HG03280 (cell line): ENCODE results near the gene CEP164.

Experiments
- ATAC-seq: cut with Tn5 transposase; IDR thresholded peaks from one replicate; pipeline ENCODE4 v1.9.1; 2021; ENCODE audit warnings: mild to moderate bottlenecking, moderate library complexity; ENCODE audit not compliant: unreplicated experiment

Gene CEP164

DNA sequence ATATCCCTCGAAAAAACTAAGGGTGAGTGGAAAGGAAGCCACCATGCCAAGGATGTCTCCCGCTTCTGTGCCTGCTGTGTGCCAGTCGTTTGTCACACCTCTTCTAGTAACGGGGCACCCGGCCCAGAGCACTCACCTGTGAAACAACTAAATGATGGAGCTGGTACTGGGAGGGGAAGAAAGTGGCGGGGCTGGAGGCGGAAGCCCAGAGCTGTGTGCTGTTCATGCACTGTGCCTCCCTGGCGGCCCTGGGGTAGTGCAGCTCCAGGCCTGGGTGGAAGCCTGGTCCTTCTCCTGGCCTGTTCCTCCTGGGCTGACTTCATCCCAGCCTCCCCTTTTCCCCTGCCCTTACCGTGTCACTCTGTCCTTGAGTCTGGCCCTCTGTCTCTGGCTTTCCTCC lies 130.2 kb downstream of the CEP164 start:
- no peak for ATAC-seq

DNA sequence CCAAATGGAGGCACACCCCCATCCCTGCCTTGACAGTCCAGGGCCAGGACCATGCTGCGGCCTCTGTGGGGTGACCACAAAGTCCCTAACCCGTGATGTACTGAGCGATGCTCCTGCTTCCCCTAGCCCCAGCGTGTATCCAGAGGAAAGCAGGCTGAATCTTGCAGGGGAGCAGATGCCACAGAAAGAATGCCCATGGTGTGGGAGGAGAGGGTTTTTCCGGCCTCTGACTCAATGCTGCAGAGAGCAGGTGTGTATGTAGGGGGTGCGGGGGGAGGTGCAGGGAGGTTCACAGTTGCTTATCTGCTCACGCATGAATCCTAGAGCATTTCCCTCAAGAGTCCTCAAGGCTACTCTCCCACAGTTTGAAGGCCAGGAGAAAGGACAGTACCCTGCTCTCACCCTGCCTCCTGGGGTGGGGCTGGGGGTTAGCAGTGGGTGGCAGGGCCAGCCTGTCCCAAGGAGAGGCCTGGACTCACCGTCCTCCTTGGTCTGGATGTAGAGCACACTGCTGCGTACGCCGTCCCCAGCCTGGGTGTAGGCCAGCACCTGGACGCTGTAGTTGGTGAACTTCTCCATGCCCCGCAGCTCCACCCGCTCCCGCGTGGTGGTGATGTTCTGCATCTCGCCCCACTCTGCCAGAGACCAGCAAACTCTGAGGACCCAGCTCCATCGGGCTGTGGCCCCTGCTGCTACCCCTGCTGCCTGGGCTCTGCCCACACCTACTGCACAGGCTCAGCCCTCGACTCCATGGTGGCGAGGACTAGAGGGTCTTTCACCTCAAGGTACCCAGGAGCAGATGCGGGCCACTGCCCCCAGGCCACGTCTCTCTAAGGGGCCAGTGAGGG lies 130.8 kb downstream of the CEP164 start:
- ATAC-seq = no peak

DNA sequence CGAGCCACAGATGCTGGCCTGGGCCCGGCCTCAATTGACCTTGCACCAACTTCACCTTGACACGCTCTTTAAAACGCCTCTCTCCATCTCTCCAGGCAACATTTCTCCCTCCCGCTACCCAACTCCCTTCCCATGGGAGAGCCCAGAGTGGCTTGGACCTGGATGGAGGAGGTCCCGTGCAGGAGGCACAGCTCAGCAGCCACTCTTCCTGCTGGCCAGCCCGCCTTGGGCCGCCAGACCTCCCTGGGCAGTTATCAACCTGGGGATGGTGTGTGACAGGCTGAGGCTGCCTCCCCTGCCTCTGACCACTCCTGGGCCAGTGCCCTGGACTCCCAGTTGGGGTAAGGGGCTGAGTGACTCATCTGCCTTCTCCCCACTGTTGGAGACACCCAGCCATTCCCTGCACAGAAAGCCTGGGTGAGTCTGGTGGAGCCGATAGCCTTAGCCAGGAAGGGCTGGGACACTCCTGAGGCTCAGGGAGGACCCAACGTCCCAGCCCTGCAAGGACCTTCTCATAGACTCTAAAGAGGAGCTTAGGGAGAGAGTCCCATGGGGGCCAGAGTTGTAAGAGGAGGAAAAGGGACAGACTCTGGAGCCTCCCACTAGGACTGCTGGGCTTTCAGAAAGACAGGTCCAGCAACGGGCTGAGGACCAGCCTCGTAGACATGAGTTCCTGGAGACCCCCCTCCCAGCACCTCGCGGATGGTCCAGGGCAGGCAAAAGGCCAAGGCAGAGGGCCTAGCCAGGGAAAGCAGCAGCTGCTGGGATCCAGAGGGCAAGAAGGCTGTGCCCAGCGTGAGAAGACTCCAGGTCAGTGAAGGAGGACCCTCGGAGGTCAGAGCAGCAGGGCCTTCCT lies 131.7 kb downstream of the CEP164 start:
- no peak for ATAC-seq

DNA sequence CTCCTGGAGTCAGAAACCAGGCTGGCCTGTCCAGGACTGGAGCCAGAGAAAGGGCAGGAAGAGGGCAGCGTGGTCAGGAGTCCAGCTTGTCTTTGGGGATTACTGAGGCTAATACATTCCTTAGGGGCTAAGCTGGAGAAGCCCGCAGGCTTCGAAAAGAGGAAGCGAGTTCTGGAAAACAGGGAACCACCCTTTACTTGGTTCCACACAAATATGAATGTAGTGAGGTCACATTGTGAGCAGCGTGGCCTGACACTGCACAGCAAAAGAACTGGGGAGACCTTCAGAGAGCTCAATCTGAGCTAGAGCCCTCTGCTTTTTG lies 132.3 kb downstream of the CEP164 start:
- ATAC-seq = no peak

- ATAC-seq = no peak
Measured at GRCh38 chr11:117461396-117462182, 133.9 kb downstream of the CEP164 start.

- ATAC-seq = no peak
Measured at GRCh38 chr11:117462183-117462863, 134.7 kb downstream of the CEP164 start.

DNA sequence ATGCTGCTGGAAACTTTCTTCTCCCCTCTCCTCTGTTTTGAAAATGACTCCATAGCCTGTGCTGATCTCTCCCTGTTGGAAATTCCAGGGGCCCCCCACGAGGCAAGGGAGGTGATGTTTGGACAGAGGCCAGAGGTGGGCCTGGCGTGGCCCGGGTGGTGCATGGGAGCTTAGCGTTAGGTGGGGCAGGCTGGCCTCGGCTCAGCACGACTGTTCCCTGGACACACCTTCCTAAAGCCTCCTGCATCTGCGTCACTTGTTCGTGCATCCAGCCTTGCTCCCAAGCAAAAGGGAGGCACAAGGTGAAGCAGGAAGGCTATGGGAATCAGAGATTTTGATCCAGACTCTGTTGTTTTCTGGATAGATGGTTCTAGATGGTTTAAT lies 135.2 kb downstream of the CEP164 start:
- no peak for ATAC-seq
